ENCODE results near the gene PIGV.
"Not testable (repeated sequence)": the region's sequence is repeated elsewhere in the genome, so short reads cannot be mapped to it uniquely, and the experiment has no call there.

Gene PIGV

GRCh38 chr1:26832249-26832960 is 44.7 kb downstream of the PIGV start:
- DNase-seq (ENCODE audit: low read depth in 2 of 2): no peak

- DNase-seq (ENCODE audit: low read depth in 2 of 2): peak; percentile 76
These were observed 46.0 kb downstream of the PIGV start for GRCh38 chr1:26833432-26834405.

GRCh38 chr1:26837665-26838064 is 49.9 kb downstream of the PIGV start:
- DNase-seq (ENCODE audit: low read depth in 2 of 2): not testable (repeated sequence)

GRCh38 chr1:26838474-26839338 is 51.0 kb downstream of the PIGV start:
- no peak for DNase-seq (ENCODE audit: low read depth in 2 of 2)

- no peak for DNase-seq (ENCODE audit: low read depth in 2 of 2)
These were observed 51.6 kb downstream of the PIGV start for GRCh38 chr1:26839339-26839722.

- no peak for DNase-seq (ENCODE audit: low read depth in 2 of 2)
These were observed 52.0 kb downstream of the PIGV start for GRCh38 chr1:26839779-26840178.

GRCh38 chr1:26844424-26845196 is 56.9 kb downstream of the PIGV start:
- DNase-seq (ENCODE audit: low read depth in 2 of 2): no peak

GRCh38 chr1:26847826-26848225 is 60.1 kb downstream of the PIGV start:
- DNase-seq (ENCODE audit: low read depth in 2 of 2): not testable (repeated sequence)

Measured in stimulated activated CD8-positive, alpha-beta memory T cell treated with anti-CD3 and anti-CD28 coated beads, Interleukin-7, amount 100 ng/mL, for 1 hour (primary cell).